HepG2 (cell line): ENCODE data around the gene PADI2. TPM values are rescaled to one million over a fixed set of nuclear protein-coding genes. Genes with fewer than 3 reads are reported as not detected.
A peak's percentile ranks its signal among the peaks of the same experiment; 100 is the strongest.

Experiments
- ATAC-seq: fragments of 200-7000 bp; cut with Tn5 transposase; 3 replicates; pipeline ENCODE4 v1.9.1; 2020; ENCODE audit warnings: mild to moderate bottlenecking, moderate library complexity
- BruUV-seq: library from RNA; stranded (reverse); fragments of 400-500 nt; replicated peaks from 2 replicates; lab custom pipeline; 2021; lab: Mats Ljungman, UMichigan
- CTCF ChIA-PET: fragments of 300-600 bp; formaldehyde crosslinking; extraction: SDS; loops from one replicate; lab custom pipeline; 2021; ENCODE audit warnings: low total read pairs, inconsistent platforms, low intra/inter-chr PET ratio; lab: Yijun Ruan, JAX
- POLR2A ChIA-PET: fragments of 350-600 bp; sonication (Branson Sonifier 250); formaldehyde crosslinking; loops from one replicate; lab custom pipeline; 2020; ENCODE audit warnings: antibody characterized with exemption, inconsistent platforms; lab: Yijun Ruan, JAX
- DNase-seq: peaks from one replicate; pipeline ENCODE4 v3.0.0-alpha.2; 2015; ENCODE audit warnings: low spot score
- FAIRE-seq: peaks from 3 replicates; lab custom pipeline; 2011; peaks lifted over from hg19 to GRCh38; lab: Jason Lieb, UNC
- H2AFZ ChIP-seq: one replicate; pipeline ENCODE4 v1.6.1; 2011; ENCODE audit warnings: low read length, inconsistent platforms
- H3K27ac ChIP-seq: fragments of 300-600 bp; 3 replicates; pipeline ENCODE4 v1.8.0; 2011; ENCODE audit warnings: mixed run types, mild to moderate bottlenecking, mixed read lengths, low read length, inconsistent platforms; ENCODE audit not compliant: insufficient read depth; ENCODE audit errors: extremely low read length
- H3K27me3 ChIP-seq, 2 experiments: fragments of 200-600 bp in 1 of 2; 2 replicates in 1 of 2; 3 replicates in 1 of 2; pipeline versions ENCODE4 v1.6.0 to v1.8.0; 2011; ENCODE audit warnings: low read length in 2 of 2, mild to moderate bottlenecking in 2 of 2, moderate library complexity in 2 of 2, inconsistent platforms in 1 of 2; ENCODE audit not compliant: insufficient read depth in 2 of 2, control insufficient read depth in 1 of 2
- H3K36me3 ChIP-seq, 2 experiments: fragments of 200-600 bp in 1 of 2; replicated peaks in 1 of 2; 2 replicates in 1 of 2; 3 replicates in 1 of 2; pipeline versions ENCODE4 v1.5.1 to v1.8.0; 2011; ENCODE audit warnings: low read length in 2 of 2, inconsistent platforms in 1 of 2; ENCODE audit not compliant: insufficient read depth in 2 of 2, control insufficient read depth in 1 of 2
- H3K4me1 ChIP-seq: 2 replicates; pipeline ENCODE4 v1.5.1; 2012; ENCODE audit warnings: low read length, inconsistent platforms; ENCODE audit not compliant: insufficient read depth
- H3K4me2 ChIP-seq: 2 replicates; pipeline ENCODE4 v1.6.0; 2011; ENCODE audit warnings: low read depth, low read length, inconsistent platforms
- H3K4me3 ChIP-seq, 3 experiments: fragments of 200-600 bp in 1 of 3; sonication (generic), shearing (Covaris generic) in 1 of 3; replicated peaks in 1 of 3; 2 replicates each; pipeline ENCODE4 v1.5.1; 2011 to 2016; ENCODE audit warnings: low read length in 3 of 3, inconsistent platforms in 2 of 3, low read depth in 2 of 3, mild to moderate bottlenecking in 2 of 3, control low read depth in 1 of 3, mixed read lengths in 1 of 3; ENCODE audit not compliant: insufficient read depth in 1 of 3
- H3K79me2 ChIP-seq: one replicate; pipeline ENCODE4 v1.6.1; 2011; ENCODE audit warnings: low read length, inconsistent platforms; ENCODE audit not compliant: insufficient read depth
- H3K9ac ChIP-seq: 2 replicates; pipeline ENCODE4 v1.6.0; 2011; ENCODE audit warnings: mild to moderate bottlenecking, low read depth, low read length, inconsistent platforms; ENCODE audit not compliant: insufficient read depth
- H3K9me3 ChIP-seq: 2 replicates; pipeline ENCODE4 v1.5.1; 2012; ENCODE audit warnings: mild to moderate bottlenecking, low read length
- H4K20me1 ChIP-seq: 2 replicates; pipeline ENCODE4 v1.6.0; 2011; ENCODE audit warnings: inconsistent platforms, mild to moderate bottlenecking, low read length, moderate library complexity; ENCODE audit not compliant: insufficient read depth
- ERF ChIP-seq: IDR thresholded peaks from 2 replicates; pipeline ENCODE4 v1.6.1; 2018; ENCODE audit warnings: missing biosample characterization, missing genetic modification reagents
- NFE2 ChIP-seq: sonication (generic); formaldehyde crosslinking; IDR thresholded peaks from 2 replicates; pipeline ENCODE4 v1.4.0; 2020; ENCODE audit warnings: missing genetic modification reagents
- POGK ChIP-seq: sonication (generic); formaldehyde crosslinking; conservative IDR thresholded peaks from 2 replicates; pipeline ENCODE4 v1.8.0; 2022; ENCODE audit warnings: mild to moderate bottlenecking, moderate library complexity, missing genetic modification reagents
- REL ChIP-seq: sonication (generic); formaldehyde crosslinking; conservative IDR thresholded peaks from 2 replicates; pipeline ENCODE4 v1.8.0; 2022; ENCODE audit warnings: mild to moderate bottlenecking, missing genetic modification reagents, moderate library complexity
- YEATS4 ChIP-seq: sonication (generic); formaldehyde crosslinking; IDR thresholded peaks from 2 replicates; pipeline ENCODE4 v1.4.0; 2020; ENCODE audit warnings: missing genetic modification reagents, borderline replicate concordance
- ZBTB33 ChIP-seq: sonication (generic); formaldehyde crosslinking; IDR thresholded peaks from 2 replicates; pipeline ENCODE4 v1.4.0; 2020; ENCODE audit warnings: missing genetic modification reagents
- ZMYM2 ChIP-seq: sonication (generic); formaldehyde crosslinking; IDR thresholded peaks from 2 replicates; pipeline ENCODE4 v1.8.0; 2022; ENCODE audit warnings: mild to moderate bottlenecking, missing genetic modification reagents
- WGBS: methylation state at CpG from one replicate; pipeline ENCODE4 v1.1.6; 2017; ENCODE audit warnings: low lambda C conversion rate; 5-methylcytosine and 5-hydroxymethylcytosine counted together
- in situ Hi-C: cut with HindIII; loops from 2 replicates; pipeline ENCODE4 v1.10.0; 2017; ENCODE audit warnings: low pct_unique_long_range_greater_than_20kb; ENCODE audit not compliant: extremely low pct_ligation_motif_present
- intact Hi-C: fragments of 100-400 bp; cut with micrococcal nuclease; formaldehyde crosslinking; loops from one replicate; pipeline ENCODE4 v1.10.0; 2022; ENCODE audit not compliant: unreplicated experiment
- polyA plus RNA-seq, 8 experiments: library from polyadenylated mRNA; depleted of rRNA in 3 of 8; stranded (reverse) in 7 of 8; unstranded in 1 of 8; fragments of >200 nt; fragmentation: Illumina TruSeq in 4 of 8; extraction: Trizol in 4 of 8; gene quantifications; 2 replicates each; pipeline versions ENCODE4 v1.2.1 to v1.2.3, GENCODE V29; 2011 to 2016; ENCODE audit warnings: low read depth in 4 of 8, missing spikeins in 1 of 8, mixed read lengths in 1 of 8; ENCODE audit not compliant: insufficient read depth in 1 of 8
- total RNA-seq, 5 experiments: library from RNA; depleted of rRNA; stranded (reverse); fragments of >200 nt; fragmentation: Illumina TruSeq; extraction: Trizol; gene quantifications; 2 replicates each; pipeline ENCODE4 v1.2.3, GENCODE V29; 2016; ENCODE audit warnings: low read depth in 1 of 5
- TF ChIP-seq, protein P1 (sequence below): sonication (generic); formaldehyde crosslinking; IDR thresholded peaks from 2 replicates; pipeline ENCODE4 v1.4.0; 2020; ENCODE audit warnings: missing genetic modification reagents, borderline replicate concordance

Gene PADI2
- total and polyA plus RNA-seq, 2 of the 13 experiments (the other 11 are each of a cell fraction or from before 2014, with no cell fraction given), result not detected

- FAIRE-seq, result no peak
- in situ Hi-C loops, result no loop called here
- intact Hi-C loops, result no loop called here
- H3K4me1 ChIP-seq, result peaks cover 45% of the 10 kb centered on the region
- TF ChIP-seq ZBTB33, result 0 out of 2 replicates have a peak, but pooled peaks have one; percentile 18
- no peak for TF ChIP-seq NFE2 (CRISPR knock-in tag)
- ATAC-seq, result no peak
- DNase-seq, result no peak
- no peak overlapping the region for H3K9ac ChIP-seq
- no peak overlapping the region for H2AFZ ChIP-seq
- POLR2A ChIA-PET, result no interaction called here
- H3K27ac ChIP-seq, result no peak overlapping the region
- H3K4me3 ChIP-seq, result no peak overlapping the region
- WGBS, result 51% methylated on average over 7 of the region's 7 CpGs
- no peaks in the 10 kb centered on the region; a peak in 1 of 5 replicates for H3K27me3 ChIP-seq
- BruUV-seq, result no TSS peak
- CTCF ChIA-PET, result no interaction called here
- no peak overlapping the region; the same call in 1 of the 2 replicates for H3K4me2 ChIP-seq
- H3K36me3 ChIP-seq, result no peaks in the 10 kb centered on the region
- H3K79me2 ChIP-seq, result peaks cover 21% of the 10 kb centered on the region
- no peaks in the 10 kb centered on the region for H3K9me3 ChIP-seq
- H4K20me1 ChIP-seq, result no peaks in the 10 kb centered on the region
Observed at GRCh38 chr1:17055801-17056200, 63.5 kb downstream of the PADI2 start.

- peak within 1 kb of the TSS; percentile 96 for H3K4me2 ChIP-seq
- POLR2A ChIA-PET, result no interaction called here
- H3K27ac ChIP-seq, result peak within 1 kb of the TSS; percentile 75
- in situ Hi-C loops, result no loop called here
- peak within 1 kb of the TSS; percentile 70 for H2AFZ ChIP-seq
- no peaks in the 10 kb centered on the region for H3K9me3 ChIP-seq
- no peaks in the 10 kb centered on the region for H4K20me1 ChIP-seq
- DNase-seq (peak; percentile 94), FAIRE-seq (peak; percentile 98), ATAC-seq (peak; percentile 98)
- H3K36me3 ChIP-seq, result peaks cover 0 to 3% of the 10 kb centered on the region in 2 experiments; a peak in 1 of 5 replicates
- H3K9ac ChIP-seq, result peak within 1 kb of the TSS; percentile 82
- CTCF ChIA-PET, result no interaction called here
- H3K4me3 ChIP-seq, result peak within 1 kb of the TSS; percentile 77 to 94 (median 93)
- peaks cover 23% of the 10 kb centered on the region for H3K79me2 ChIP-seq
- BruUV-seq, result no TSS peak
- H3K4me1 ChIP-seq, result peaks cover 45% of the 10 kb centered on the region
- H3K27me3 ChIP-seq, result no peaks in the 10 kb centered on the region; a peak in 1 of 5 replicates
- intact Hi-C loops, result no loop called here
- WGBS, result 7% methylated on average over 3 of the region's 44 CpGs
- no peak for TF ChIP-seq ZMYM2 (CRISPR knock-in tag)
- peak; percentile 83; the same call in 1 of the 2 replicates for TF ChIP-seq POGK (CRISPR knock-in tag)
- no peak for TF ChIP-seq REL (CRISPR knock-in tag)
- TF ChIP-seq, protein P1, sequence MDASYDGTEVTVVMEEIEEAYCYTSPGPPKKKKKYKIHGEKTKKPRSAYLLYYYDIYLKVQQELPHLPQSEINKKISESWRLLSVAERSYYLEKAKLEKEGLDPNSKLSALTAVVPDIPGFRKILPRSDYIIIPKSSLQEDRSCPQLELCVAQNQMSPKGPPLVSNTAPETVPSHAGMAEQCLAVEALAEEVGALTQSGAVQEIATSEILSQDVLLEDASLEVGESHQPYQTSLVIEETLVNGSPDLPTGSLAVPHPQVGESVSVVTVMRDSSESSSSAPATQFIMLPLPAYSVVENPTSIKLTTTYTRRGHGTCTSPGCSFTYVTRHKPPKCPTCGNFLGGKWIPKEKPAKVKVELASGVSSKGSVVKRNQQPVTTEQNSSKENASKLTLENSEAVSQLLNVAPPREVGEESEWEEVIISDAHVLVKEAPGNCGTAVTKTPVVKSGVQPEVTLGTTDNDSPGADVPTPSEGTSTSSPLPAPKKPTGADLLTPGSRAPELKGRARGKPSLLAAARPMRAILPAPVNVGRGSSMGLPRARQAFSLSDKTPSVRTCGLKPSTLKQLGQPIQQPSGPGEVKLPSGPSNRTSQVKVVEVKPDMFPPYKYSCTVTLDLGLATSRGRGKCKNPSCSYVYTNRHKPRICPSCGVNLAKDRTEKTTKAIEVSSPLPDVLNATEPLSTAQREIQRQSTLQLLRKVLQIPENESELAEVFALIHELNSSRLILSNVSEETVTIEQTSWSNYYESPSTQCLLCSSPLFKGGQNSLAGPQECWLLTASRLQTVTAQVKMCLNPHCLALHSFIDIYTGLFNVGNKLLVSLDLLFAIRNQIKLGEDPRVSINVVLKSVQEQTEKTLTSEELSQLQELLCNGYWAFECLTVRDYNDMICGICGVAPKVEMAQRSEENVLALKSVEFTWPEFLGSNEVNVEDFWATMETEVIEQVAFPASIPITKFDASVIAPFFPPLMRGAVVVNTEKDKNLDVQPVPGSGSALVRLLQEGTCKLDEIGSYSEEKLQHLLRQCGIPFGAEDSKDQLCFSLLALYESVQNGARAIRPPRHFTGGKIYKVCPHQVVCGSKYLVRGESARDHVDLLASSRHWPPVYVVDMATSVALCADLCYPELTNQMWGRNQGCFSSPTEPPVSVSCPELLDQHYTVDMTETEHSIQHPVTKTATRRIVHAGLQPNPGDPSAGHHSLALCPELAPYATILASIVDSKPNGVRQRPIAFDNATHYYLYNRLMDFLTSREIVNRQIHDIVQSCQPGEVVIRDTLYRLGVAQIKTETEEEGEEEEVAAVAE (CRISPR knock-in tag), result peak; percentile 34; the same call in 1 of the 2 replicates
- peak; percentile 53; the same call in 1 of the 2 replicates for TF ChIP-seq YEATS4 (CRISPR knock-in tag)
- peak; percentile 75 for TF ChIP-seq ERF
Observed at GRCh38 chr1:17053685-17054410, 65.4 kb downstream of the PADI2 start, which contains the start of gene SDHB. TSS of gene SDHB (minus strand) at chr1:17054032. CDS start at chr1:17054019, 13 bp downstream.
